D721Med (cell line): ENCODE results near the gene BDH1.

ENCODE experiments used
- DNase-seq: peaks from one replicate; pipeline ENCODE4 v3.0.0; 2011; ENCODE audit warnings: low spot score; ENCODE audit not compliant: insufficient read length
- FAIRE-seq: peaks from 2 replicates; lab custom pipeline; 2011; peaks lifted over from hg19 to GRCh38; lab: Jason Lieb, UNC
- CTCF ChIP-seq: IDR thresholded peaks from 2 replicates; pipeline ENCODE4 v1.5.1; 2012; ENCODE audit warnings: mild to moderate bottlenecking, control low read depth; ENCODE audit not compliant: insufficient read depth; ENCODE audit errors: missing control alignments

The BDH1 gene

GRCh38 chr3:197471221-197472010 lies 84.4 kb downstream of the BDH1 start:
- DNase-seq (no peak), FAIRE-seq (no peak)
- TF ChIP-seq CTCF, result no peak

DNA sequence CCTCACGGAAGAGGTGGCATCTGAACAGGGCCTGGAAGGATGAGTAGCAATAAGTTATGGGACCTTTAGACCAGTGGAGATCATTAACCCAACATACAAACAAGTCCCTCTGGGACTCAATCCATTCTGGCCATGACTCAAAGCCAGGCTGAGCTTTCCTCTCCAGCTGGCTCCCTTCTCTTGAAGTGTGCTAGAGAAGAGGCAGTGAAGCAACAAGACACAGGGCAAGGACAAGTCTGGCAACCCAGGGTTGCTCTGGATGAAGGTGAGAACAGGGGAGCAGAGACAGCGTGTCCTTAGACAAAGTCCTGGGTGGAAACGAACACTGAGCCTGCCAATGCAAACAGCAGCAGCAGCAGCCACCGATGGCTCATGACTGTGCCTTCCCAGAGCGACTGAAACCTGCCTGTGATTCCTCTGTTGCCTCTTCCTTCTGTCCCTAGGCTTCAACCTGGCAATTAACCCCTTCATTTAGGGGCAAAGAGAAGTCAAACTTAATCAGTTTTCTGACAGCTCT lies 86.8 kb downstream of the BDH1 start:
- DNase-seq (no peak), FAIRE-seq (no peak)

GRCh38 chr3:197468167-197468566 lies 87.6 kb downstream of the BDH1 start:
- TF ChIP-seq CTCF, result no peak
- FAIRE-seq (no peak), DNase-seq (no peak)

More for the DNA sequence above, 86.8 kb downstream of the BDH1 start:
- TF ChIP-seq CTCF, result no peak

GRCh38 chr3:197466586-197467399 lies 89.0 kb downstream of the BDH1 start:
- DNase-seq (no peak), FAIRE-seq (no peak)
- TF ChIP-seq CTCF, result no peak

GRCh38 chr3:197465996-197466549 lies 89.7 kb downstream of the BDH1 start:
- FAIRE-seq (no peak), DNase-seq (no peak)
- TF ChIP-seq CTCF, result no peak

- TF ChIP-seq CTCF, result no peak
- no peak for FAIRE-seq
Measured at GRCh38 chr3:197465197-197465995, 90.4 kb downstream of the BDH1 start.

More at GRCh38 chr3:197465197-197465995, 90.4 kb downstream of the BDH1 start:
- no peak for DNase-seq
